WI38 (cell line): ENCODE data around the gene GRIA4.
"Not testable (repeated sequence)": the region's sequence is repeated elsewhere in the genome, so short reads cannot be mapped to it uniquely, and the experiment has no call there.

Source experiments
- H3K4me3 ChIP-seq: 2 replicates; pipeline ENCODE4 v1.5.1; 2011; ENCODE audit warnings: low read depth, mild to moderate bottlenecking, control low read depth, low read length
- CTCF ChIP-seq: IDR thresholded peaks from 2 replicates; pipeline ENCODE4 v1.5.1; 2012; ENCODE audit warnings: low read depth, mild to moderate bottlenecking, control low read depth, low read length

Gene GRIA4

GRCh38 chr11:105868762-105869285 is 259.0 kb downstream of the GRIA4 start:
- no peak overlapping the region for H3K4me3 ChIP-seq
- TF ChIP-seq CTCF: no peak

- no peak for TF ChIP-seq CTCF
- no peak overlapping the region for H3K4me3 ChIP-seq
Measured at GRCh38 chr11:105870516-105871113, 260.7 kb downstream of the GRIA4 start.

DNA sequence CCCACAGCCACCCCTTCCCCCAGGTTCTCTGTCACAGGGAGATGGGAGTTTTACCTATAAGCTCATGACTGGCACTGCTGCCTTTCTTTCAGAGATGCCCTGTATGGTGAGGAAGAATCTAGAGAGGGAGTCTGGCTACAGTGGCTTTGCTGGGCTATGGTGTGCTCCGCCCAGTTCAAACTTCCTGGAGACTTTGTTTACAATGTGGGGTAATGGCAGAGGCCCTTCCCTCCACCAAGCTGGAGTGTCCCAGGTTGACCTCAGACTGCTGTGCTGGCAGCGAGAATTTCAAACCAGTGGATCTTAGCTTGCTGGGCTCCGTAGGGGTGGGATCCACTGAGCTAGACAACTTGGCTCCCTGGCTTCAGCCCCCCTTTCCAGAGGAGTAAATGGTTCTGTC is 268.6 kb downstream of the GRIA4 start:
- TF ChIP-seq CTCF: no peak
- H3K4me3 ChIP-seq: no peak overlapping the region

- H3K4me3 ChIP-seq: not testable (repeated sequence)
Measured at GRCh38 chr11:105878927-105879326, 269.1 kb downstream of the GRIA4 start.

DNA sequence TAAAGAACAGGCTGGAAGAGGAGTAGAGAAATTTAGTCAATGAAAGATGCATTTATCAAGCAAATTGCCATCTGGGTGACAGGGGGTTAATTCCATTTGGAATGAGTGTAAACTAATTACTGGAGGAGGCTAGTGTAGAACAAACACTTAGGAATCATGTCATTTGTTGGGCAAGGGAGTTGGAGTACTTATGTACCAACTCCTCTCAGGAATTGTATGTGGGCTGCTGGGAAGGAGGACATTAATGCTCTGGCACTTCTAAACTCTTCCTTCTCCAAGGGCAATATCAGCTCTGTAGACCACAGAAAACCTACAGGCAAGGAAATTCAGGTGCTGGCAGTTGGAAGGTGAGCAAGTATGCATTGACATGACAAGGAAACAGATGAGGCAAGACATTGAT is 271.2 kb downstream of the GRIA4 start:
- no peak overlapping the region for H3K4me3 ChIP-seq

GRCh38 chr11:105884436-105884835 is 274.6 kb downstream of the GRIA4 start:
- H3K4me3 ChIP-seq: no peak overlapping the region
- no peak for TF ChIP-seq CTCF

More for the DNA sequence above, 271.2 kb downstream of the GRIA4 start:
- TF ChIP-seq CTCF: no peak

DNA sequence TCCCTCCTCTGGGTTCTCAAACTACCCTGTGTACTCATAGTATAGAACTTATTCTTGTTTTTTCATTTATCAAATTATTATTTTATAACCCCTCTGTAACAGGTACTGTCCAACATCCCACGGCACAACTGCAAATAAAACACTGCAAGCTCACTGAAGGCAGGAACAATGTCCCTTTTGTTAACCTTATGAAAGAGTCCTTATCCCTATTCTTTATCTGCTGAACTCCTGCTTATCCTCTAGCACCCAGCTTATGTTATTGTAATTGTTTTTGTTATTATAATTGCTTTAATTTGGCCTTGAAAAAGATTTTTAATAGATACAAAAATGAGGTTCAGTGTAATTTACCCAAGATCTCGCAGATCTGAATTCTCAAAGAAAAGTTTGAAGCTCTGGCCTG is 281.8 kb downstream of the GRIA4 start:
- TF ChIP-seq CTCF: no peak
- H3K4me3 ChIP-seq: no peak overlapping the region

DNA sequence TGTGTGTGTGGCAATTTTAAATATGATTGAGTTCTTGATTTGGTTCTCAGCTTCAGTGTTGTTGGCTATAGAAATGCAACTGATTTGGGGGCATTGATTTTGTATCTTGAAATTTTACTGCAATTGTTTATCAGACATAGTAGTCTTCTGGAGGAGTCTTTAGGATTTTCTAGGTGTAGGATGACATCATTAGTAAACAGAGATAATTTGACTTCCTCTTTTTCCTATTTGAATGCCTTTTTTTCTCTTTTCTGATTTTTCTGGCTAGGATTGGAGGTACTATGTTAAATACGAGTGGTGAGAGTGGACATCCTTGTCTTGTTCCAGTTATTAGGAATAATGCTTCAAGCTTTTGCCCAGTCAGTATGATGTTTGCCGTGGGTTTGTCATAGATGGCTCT is 287.3 kb downstream of the GRIA4 start:
- no peak for TF ChIP-seq CTCF
- no peak overlapping the region for H3K4me3 ChIP-seq
